HCT116 (cell line): ENCODE results near the gene KLRG1. TPM values are rescaled to one million over a fixed set of nuclear protein-coding genes. Genes with fewer than 3 reads are reported as not detected.

Experiments used
- ATAC-seq: fragments of 200-7000 bp; cut with Tn5 transposase; 2 replicates; pipeline ENCODE4 v1.9.1; 2020; ENCODE audit warnings: mild to moderate bottlenecking, moderate library complexity
- BruUV-seq: library from RNA; stranded (reverse); fragments of 400-500 nt; replicated peaks from 2 replicates; lab custom pipeline; 2021; lab: Mats Ljungman, UMichigan
- CTCF ChIA-PET: fragments of 300-600 bp; sonication (Branson Sonifier 250); formaldehyde crosslinking; loops from one replicate; lab custom pipeline; 2021; ENCODE audit warnings: antibody characterized with exemption; lab: Charles Lee
- POLR2A ChIA-PET: fragments of 300-600, 350-600 bp; sonication (Branson Sonifier 250); formaldehyde crosslinking; loops from one replicate; lab custom pipeline; 2021; ENCODE audit warnings: antibody characterized with exemption; lab: Charles Lee
- RAD21 ChIA-PET, 2 experiments: fragments of 300-600 bp; sonication (Branson Sonifier 250); formaldehyde crosslinking; loops; one replicate each; lab custom pipeline; 2023; ENCODE audit warnings: low total read pairs in 2 of 2; ENCODE audit not compliant: uncharacterized antibody in 2 of 2, unreplicated experiment in 2 of 2, low non-redundant PET in 1 of 2; lab: Charles Lee
- DNase-seq: peaks from one replicate; pipeline ENCODE4 v3.0.0-alpha.2; 2010; ENCODE audit warnings: low read depth, low spot score
- H2AFZ ChIP-seq: fragments of 200-600 bp; shearing (Covaris generic), sonication (generic); 2 replicates; pipeline ENCODE4 v1.6.1; 2017; ENCODE audit warnings: low read depth, mixed run types, mixed read lengths, antibody characterized with exemption, low read length; ENCODE audit not compliant: poor library complexity, severe bottlenecking
- H3K27ac ChIP-seq: 2 replicates; pipeline ENCODE4 v1.5.1; 2012; ENCODE audit warnings: low read depth, low read length
- H3K27me3 ChIP-seq: fragments of 200-600 bp; sonication (generic); 2 replicates; pipeline ENCODE4 v1.6.1; 2016; ENCODE audit warnings: mixed run types, low read length, mixed read lengths; ENCODE audit not compliant: insufficient read depth
- H3K36me3 ChIP-seq, 2 experiments: fragments of 200-500 bp in 1 of 2; fragments of 200-600 bp in 1 of 2; sonication (Bioruptor generic) in 1 of 2; sonication (generic) in 1 of 2; 2 replicates each; pipeline versions ENCODE4 v1.5.1 to v1.6.1; 2014 to 2016; ENCODE audit warnings: low read length in 2 of 2, inconsistent platforms in 1 of 2, mixed read lengths in 1 of 2, mixed run types in 1 of 2; ENCODE audit not compliant: insufficient read depth in 2 of 2, control insufficient read depth in 1 of 2
- H3K4me1 ChIP-seq, 2 experiments: fragments of 200-600 bp in 1 of 2; sonication (generic) in 1 of 2; 2 replicates each; pipeline versions ENCODE4 v1.5.1 to v1.6.1; 2012 to 2017; ENCODE audit warnings: low read length in 2 of 2, inconsistent platforms in 1 of 2, mild to moderate bottlenecking in 1 of 2, mixed read lengths in 1 of 2, mixed run types in 1 of 2, moderate library complexity in 1 of 2; ENCODE audit not compliant: insufficient read depth in 2 of 2, control insufficient read depth in 1 of 2
- H3K4me2 ChIP-seq: fragments of 200-600 bp; sonication (generic); 2 replicates; pipeline ENCODE4 v1.6.1; 2017; ENCODE audit warnings: mixed run types, low read length, mixed read lengths
- H3K4me3 ChIP-seq, 2 experiments: fragments of 200-600 bp in 1 of 2; sonication (generic) in 1 of 2; replicated peaks in 1 of 2; 2 replicates each; pipeline ENCODE4 v1.5.1; 2011 to 2016; ENCODE audit warnings: low read length in 2 of 2, control low read depth in 1 of 2, low read depth in 1 of 2, mild to moderate bottlenecking in 1 of 2, mixed read lengths in 1 of 2, mixed run types in 1 of 2
- H3K79me2 ChIP-seq: fragments of 200-600 bp; sonication (generic); 2 replicates; pipeline ENCODE4 v1.6.1; 2017; ENCODE audit warnings: mild to moderate bottlenecking, mixed run types, low read length, moderate library complexity, mixed read lengths; ENCODE audit not compliant: insufficient read depth
- H3K9ac ChIP-seq: fragments of 200-600 bp; sonication (generic); 2 replicates; pipeline ENCODE4 v1.6.1; 2016; ENCODE audit warnings: low read length, mixed read lengths
- H3K9me2 ChIP-seq: fragments of 200-600 bp; sonication (generic), shearing (Covaris generic); 2 replicates; pipeline ENCODE4 v1.6.1; 2017; ENCODE audit warnings: mixed run types, mild to moderate bottlenecking, moderate library complexity; ENCODE audit not compliant: insufficient read depth
- H3K9me3 ChIP-seq, 2 experiments: fragments of 200-500 bp in 1 of 2; fragments of 200-600 bp in 1 of 2; sonication (Bioruptor generic) in 1 of 2; sonication (generic) in 1 of 2; 2 replicates each; pipeline ENCODE4 v1.6.1; 2014 to 2017; ENCODE audit warnings: low read length in 2 of 2, mixed read lengths in 2 of 2, inconsistent platforms in 1 of 2, low read depth in 1 of 2, mild to moderate bottlenecking in 1 of 2, mixed run types in 1 of 2, moderate library complexity in 1 of 2; ENCODE audit not compliant: control insufficient read depth in 1 of 2, insufficient read depth in 1 of 2
- H4K20me1 ChIP-seq: fragments of 200-600 bp; sonication (generic), shearing (Covaris generic); 2 replicates; pipeline ENCODE4 v1.6.1; 2017; ENCODE audit warnings: mixed run types, mild to moderate bottlenecking, moderate library complexity; ENCODE audit not compliant: insufficient read depth
- ELF1 ChIP-seq: IDR thresholded peaks from 2 replicates; pipeline ENCODE4 v1.6.1; 2012; ENCODE audit warnings: low read depth, borderline replicate concordance
- EZH2phosphoT487 ChIP-seq: fragments of 200-600 bp; IDR thresholded peaks from 2 replicates; pipeline ENCODE4 v1.6.1; 2018; ENCODE audit warnings: antibody characterized with exemption, borderline replicate concordance
- JUND ChIP-seq: IDR thresholded peaks from 2 replicates; pipeline ENCODE4 v1.6.1; 2012
- RAD21 ChIP-seq: IDR thresholded peaks from 2 replicates; pipeline ENCODE4 v1.6.1; 2012; ENCODE audit warnings: low read depth, mild to moderate bottlenecking
- TCF7L2 ChIP-seq: IDR thresholded peaks from 2 replicates; pipeline ENCODE4 v1.7.0; 2011; ENCODE audit warnings: borderline replicate concordance, inconsistent platforms; ENCODE audit not compliant: insufficient read depth, insufficient read length; ENCODE audit errors: extremely low read depth
- YY1 ChIP-seq: IDR thresholded peaks from 2 replicates; pipeline ENCODE4 v1.6.1; 2011; ENCODE audit warnings: low read length, low read depth, moderate library complexity, mild to moderate bottlenecking; ENCODE audit not compliant: insufficient replicate concordance; ENCODE audit errors: extremely low read depth
- ZFX ChIP-seq: fragments of 450-650 bp; IDR thresholded peaks from 2 replicates; pipeline ENCODE4 v1.6.1; 2017
- ZNF274 ChIP-seq: fragments of 200-500 bp; sonication (Bioruptor generic); IDR thresholded peaks from 2 replicates; pipeline ENCODE4 v1.6.1; 2014; ENCODE audit warnings: mild to moderate bottlenecking, low read depth, low read length, inconsistent platforms
- intact Hi-C: fragments of 100-400 bp; cut with micrococcal nuclease; formaldehyde crosslinking; loops from 2 replicates; pipeline ENCODE4 v1.10.0; 2022
- total RNA-seq: library from RNA; stranded (reverse); gene quantifications from one replicate; pipeline ENCODE4 v1.2.1, GENCODE V29; 2021; ENCODE audit not compliant: unreplicated experiment
- TF ChIP-seq, protein P1 (sequence below): IDR thresholded peaks from 2 replicates; pipeline ENCODE4 v1.6.1; 2011; ENCODE audit warnings: mild to moderate bottlenecking, low read length, moderate library complexity; ENCODE audit not compliant: insufficient replicate concordance; ENCODE audit errors: extremely low read depth
- TF ChIP-seq, protein P2 (sequence below): IDR thresholded peaks from 2 replicates; pipeline ENCODE4 v1.6.1; 2012

The KLRG1 gene
- total RNA-seq, 1 experiment from 2014 or later = 1.5 TPM

DNA sequence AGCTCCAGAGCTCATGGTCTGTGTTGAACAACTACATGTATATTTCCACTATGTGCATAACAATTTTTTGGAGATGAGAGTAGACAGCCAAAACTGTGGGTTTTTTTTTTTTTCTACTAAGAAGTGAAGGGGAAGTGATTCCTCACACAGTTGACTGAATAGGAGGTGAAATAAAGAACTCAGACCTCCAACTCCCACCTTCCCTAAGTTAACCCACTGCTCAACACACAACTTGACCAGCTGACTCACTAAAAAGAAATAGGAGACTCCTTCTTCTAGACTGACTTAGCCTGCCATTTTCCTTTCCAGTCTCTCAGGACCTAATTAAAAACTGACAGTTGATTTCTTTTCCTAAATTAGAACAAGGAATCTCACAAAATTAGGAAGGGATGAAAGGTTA lies 41.6 kb upstream of the KLRG1 start:
- no peaks in the 10 kb centered on the region; the same call in 1 of the 2 replicates for H4K20me1 ChIP-seq
- TF ChIP-seq, protein P1, sequence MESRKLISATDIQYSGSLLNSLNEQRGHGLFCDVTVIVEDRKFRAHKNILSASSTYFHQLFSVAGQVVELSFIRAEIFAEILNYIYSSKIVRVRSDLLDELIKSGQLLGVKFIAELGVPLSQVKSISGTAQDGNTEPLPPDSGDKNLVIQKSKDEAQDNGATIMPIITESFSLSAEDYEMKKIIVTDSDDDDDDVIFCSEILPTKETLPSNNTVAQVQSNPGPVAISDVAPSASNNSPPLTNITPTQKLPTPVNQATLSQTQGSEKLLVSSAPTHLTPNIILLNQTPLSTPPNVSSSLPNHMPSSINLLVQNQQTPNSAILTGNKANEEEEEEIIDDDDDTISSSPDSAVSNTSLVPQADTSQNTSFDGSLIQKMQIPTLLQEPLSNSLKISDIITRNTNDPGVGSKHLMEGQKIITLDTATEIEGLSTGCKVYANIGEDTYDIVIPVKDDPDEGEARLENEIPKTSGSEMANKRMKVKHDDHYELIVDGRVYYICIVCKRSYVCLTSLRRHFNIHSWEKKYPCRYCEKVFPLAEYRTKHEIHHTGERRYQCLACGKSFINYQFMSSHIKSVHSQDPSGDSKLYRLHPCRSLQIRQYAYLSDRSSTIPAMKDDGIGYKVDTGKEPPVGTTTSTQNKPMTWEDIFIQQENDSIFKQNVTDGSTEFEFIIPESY = no peak
- no peak for TF ChIP-seq JUND
- TF ChIP-seq ELF1 = no peak
- no peak for TF ChIP-seq TCF7L2
- TF ChIP-seq ZFX = no peak
- no peak for TF ChIP-seq RAD21
- TF ChIP-seq, protein P2, sequence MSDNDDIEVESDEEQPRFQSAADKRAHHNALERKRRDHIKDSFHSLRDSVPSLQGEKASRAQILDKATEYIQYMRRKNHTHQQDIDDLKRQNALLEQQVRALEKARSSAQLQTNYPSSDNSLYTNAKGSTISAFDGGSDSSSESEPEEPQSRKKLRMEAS = no peak
- no peak for TF ChIP-seq EZH2phosphoT487
- no peak for TF ChIP-seq YY1
- TF ChIP-seq ZNF274 = no peak
- TF ChIP-seq, all 23 proteins: peak for 0
- BruUV-seq = no TSS peak
- ATAC-seq (no peak), DNase-seq (no peak)
- Histone ChIP-seq H3K27me3 (no peaks in the 10 kb centered on the region), H3K79me2 (peaks cover 47% of the 10 kb centered on the region), H3K4me2 (peak overlapping the region; percentile 92), H3K9me3 (no peaks in the 10 kb centered on the region), H3K4me3 (peak overlapping the region; percentile 70 to 93), H3K36me3 (peaks cover 18 to 21% of the 10 kb centered on the region in 2 experiments), H3K4me1 (peaks cover 3 to 26% of the 10 kb centered on the region in 2 experiments; a peak in 3 of 4 replicates), H3K9me2 (no peaks in the 10 kb centered on the region), H3K27ac (no peak overlapping the region), H3K9ac (no peak overlapping the region), H2AFZ (no peak overlapping the region)
- ChIA-PET RAD21 (no interaction called here), CTCF (interaction anchor here (2.3 kb wide), 1 partner anchor 102 kb away, joined by 7 read pairs; no protein-coding TSS in a partner anchor), POLR2A (no interaction called here)
- intact Hi-C loops = loop anchor here (5.0 kb wide), 1 partner anchor 35 kb away; the partner anchor contains the start of gene PHC1
